Stimulated activated CD4-positive, alpha-beta T cell treated with anti-CD3 and anti-CD28 coated beads, Interleukin-4, amount 100 ng/mL, for 24 hours (primary cell): ENCODE results near the gene TSC22D1.
"Not testable (repeated sequence)": the region's sequence is repeated elsewhere in the genome, so short reads cannot be mapped to it uniquely, and the experiment has no call there.

Source experiments
- DNase-seq: peaks from one replicate; pipeline ENCODE4 v3.0.0-alpha.2; 2020

The TSC22D1 gene

GRCh38 chr13:44498969-44499368, 77.2 kb downstream of the TSC22D1 start:
- DNase-seq: no peak

- DNase-seq: no peak
These were observed 77.6 kb downstream of the TSC22D1 start for GRCh38 chr13:44498502-44498901.

GRCh38 chr13:44497801-44498200, 78.3 kb downstream of the TSC22D1 start:
- no peak for DNase-seq

GRCh38 chr13:44493213-44493812, 82.8 kb downstream of the TSC22D1 start:
- no peak for DNase-seq

- no peak for DNase-seq
These were observed 86.4 kb downstream of the TSC22D1 start for GRCh38 chr13:44489751-44490150.

GRCh38 chr13:44487989-44488388, 88.1 kb downstream of the TSC22D1 start:
- DNase-seq: no peak

- DNase-seq: no peak
These were observed 91.5 kb downstream of the TSC22D1 start for GRCh38 chr13:44484562-44485138.

GRCh38 chr13:44474122-44474910, 101.8 kb downstream of the TSC22D1 start:
- no peak for DNase-seq

- no peak for DNase-seq
These were observed 104.4 kb downstream of the TSC22D1 start for GRCh38 chr13:44471686-44472085.

GRCh38 chr13:44470638-44471562, 105.2 kb downstream of the TSC22D1 start:
- DNase-seq: no peak

- DNase-seq: no peak
These were observed 107.3 kb downstream of the TSC22D1 start for GRCh38 chr13:44468874-44469273.

GRCh38 chr13:44465318-44465717, 110.8 kb downstream of the TSC22D1 start:
- DNase-seq: no peak

GRCh38 chr13:44464471-44464870, 111.7 kb downstream of the TSC22D1 start:
- no peak for DNase-seq

GRCh38 chr13:44463759-44464158, 112.4 kb downstream of the TSC22D1 start:
- no peak for DNase-seq

GRCh38 chr13:44459674-44460073, 116.5 kb downstream of the TSC22D1 start:
- DNase-seq: no peak

- DNase-seq: no peak
These were observed 117.7 kb downstream of the TSC22D1 start for GRCh38 chr13:44458313-44458975.

- not testable (repeated sequence) for DNase-seq
These were observed 119.9 kb downstream of the TSC22D1 start for GRCh38 chr13:44456212-44456611.

GRCh38 chr13:44455769-44456168, 120.4 kb downstream of the TSC22D1 start:
- no peak for DNase-seq

GRCh38 chr13:44453881-44454280, 122.2 kb downstream of the TSC22D1 start:
- no peak for DNase-seq

GRCh38 chr13:44453069-44453468, 123.1 kb downstream of the TSC22D1 start:
- no peak for DNase-seq

- DNase-seq: no peak
These were observed 123.7 kb downstream of the TSC22D1 start for GRCh38 chr13:44452418-44452817.

- DNase-seq: no peak
These were observed 124.5 kb downstream of the TSC22D1 start for GRCh38 chr13:44451651-44452050.

- DNase-seq: no peak
These were observed 125.0 kb downstream of the TSC22D1 start for GRCh38 chr13:44451126-44451525.
